ENCODE measurements around the gene CST9.
A peak's percentile ranks its signal among the peaks of the same experiment; 100 is the strongest.
"Not testable (repeated sequence)": the region's sequence is repeated elsewhere in the genome, so short reads cannot be mapped to it uniquely, and the experiment has no call there.

CST9 gene

DNA sequence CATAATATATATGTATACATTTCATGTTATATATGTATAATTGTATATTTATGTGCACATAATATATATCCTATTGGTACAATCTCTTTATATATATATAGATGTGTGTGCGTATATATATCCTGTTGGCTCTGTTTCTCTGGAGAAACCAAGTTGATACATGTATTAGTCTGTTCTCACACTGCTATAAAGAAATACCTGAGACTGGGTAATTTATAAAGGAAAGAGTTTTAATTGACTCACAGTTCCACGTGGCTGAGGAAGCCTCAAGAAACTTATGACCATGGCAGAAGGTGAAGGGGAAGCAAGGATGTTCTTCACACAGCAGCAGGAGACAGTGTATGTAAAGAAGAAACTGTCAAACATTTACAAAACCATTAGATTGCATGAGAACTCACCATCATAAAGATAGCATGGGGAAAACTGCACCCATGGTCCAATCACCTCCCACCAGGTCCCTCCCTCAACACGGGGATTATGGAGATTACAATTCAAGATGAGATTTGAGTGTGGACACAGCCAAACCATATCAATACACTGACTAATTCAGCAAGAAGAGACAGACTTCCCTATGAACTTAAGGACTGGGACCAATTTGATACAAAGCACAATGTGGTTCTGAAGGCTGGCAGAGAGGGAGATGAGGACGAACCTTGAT, 18.1 kb upstream of the CST9 start:
- no peak for DNase-seq

DNA sequence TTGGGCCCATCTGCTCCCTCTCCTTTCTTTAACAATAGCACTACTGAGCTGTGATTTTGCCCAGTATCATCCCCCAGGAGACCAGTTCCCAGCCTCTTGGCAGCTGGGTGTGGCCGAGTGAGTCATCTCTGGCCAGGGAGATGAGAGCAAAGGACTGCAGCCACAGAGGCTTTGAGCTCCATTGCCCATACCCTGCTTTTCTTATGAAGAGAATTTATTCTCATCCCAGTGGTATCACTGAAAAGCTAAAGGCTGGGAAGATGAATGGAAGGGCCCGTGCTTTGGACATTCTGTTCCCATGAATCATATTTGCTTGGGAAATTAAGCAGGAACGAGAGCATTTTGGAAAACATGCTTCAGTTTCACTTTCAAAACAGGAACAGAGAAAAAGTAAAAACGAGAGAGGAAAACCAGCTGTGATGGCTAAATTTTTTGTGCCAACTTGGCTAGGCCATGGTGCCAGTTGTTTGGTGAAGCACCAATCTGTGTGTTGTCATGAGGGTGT, 17.2 kb upstream of the CST9 start:
- peak; percentile 2 to 6 for DNase-seq

- not testable (repeated sequence) for DNase-seq
Observed at GRCh38 chr20:23622401-23622800, 16.7 kb upstream of the CST9 start.

DNA sequence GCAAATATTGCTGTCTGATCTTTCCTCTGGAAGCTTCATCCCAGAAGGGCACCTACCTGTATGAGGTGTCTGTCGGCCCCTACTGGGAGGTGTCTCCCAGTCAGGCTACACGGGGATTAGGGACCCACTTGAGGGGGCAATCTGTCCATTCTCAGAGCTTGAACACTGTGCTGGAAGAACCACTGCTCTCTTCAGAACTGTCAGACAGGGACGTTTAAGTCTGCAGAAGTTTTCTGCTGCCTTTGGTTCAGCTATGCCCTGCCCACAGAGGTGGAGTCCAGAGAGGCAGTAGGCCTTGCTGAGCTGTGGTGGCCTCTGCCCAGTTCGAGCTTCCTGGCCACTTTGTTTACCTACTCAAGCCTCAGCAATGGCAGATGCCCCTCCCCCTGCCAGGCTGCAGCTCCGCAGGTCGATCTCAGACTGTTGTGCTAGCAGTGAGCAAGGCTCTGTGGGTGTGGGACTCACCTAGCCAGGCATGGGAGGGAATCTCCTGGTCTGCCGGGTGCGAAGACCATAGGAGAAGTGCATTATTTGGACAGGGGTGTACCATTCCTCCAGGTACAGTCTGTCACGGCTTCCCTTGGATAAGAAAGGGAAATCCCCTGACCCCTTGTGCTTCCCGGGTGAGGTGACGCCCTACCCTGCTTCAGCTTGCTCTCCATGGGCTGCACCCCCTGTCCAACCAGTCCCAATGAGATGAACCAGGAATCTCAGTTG, 15.1 kb upstream of the CST9 start:
- not testable (repeated sequence) for DNase-seq

DNA sequence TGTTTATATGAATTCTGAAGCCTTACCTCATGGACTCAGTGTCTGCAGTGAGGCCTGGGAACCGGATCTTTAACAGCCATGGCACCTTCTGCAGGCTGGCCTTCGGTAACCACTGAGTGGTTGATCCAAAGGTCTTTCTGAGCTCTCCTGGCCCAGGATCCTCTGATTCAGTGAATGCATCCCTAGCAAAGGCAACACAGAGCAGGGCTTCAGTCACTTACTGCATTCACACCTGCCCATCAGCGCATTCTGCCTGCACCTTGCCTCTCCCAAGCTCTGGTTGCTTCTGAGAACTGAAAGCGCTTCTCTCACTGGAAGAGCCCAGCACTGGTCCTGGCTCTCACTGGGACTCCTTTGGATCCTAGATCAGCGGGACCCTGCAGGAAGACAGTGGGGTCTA, 8.4 kb upstream of the CST9 start:
- DNase-seq: no peak

GRCh38 chr20:23613676-23614075, 8.0 kb upstream of the CST9 start:
- no peak for DNase-seq

GRCh38 chr20:23612396-23612795, 6.7 kb upstream of the CST9 start:
- no peak for DNase-seq

DNA sequence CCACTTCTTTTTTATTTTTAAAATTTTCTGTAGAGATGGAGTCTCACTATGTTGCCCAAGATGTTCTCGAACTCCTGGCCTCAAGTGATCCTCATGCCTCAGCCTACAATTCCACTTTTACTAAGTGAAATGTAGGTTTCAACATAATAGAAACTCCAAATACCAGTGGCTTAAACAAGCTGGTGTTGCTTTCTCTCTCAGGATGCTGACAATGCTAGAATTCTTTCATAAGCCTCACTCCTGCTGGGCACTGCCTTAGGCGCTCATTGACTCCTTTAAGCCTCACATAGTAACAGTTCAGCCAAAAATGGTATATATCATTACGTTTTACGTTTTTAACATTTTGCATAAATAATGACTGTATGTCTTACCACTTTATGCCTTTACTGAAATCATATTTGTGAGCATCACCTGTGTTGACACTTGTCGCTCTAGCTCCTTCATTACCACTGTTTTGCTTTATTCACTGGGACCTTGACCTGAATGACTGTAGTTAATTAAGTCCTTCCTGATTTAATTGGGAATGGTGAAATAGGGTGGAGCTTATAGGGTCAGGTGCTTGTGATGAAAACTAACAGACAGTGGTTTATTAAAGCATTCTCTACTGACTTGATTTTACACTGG, 3.9 kb upstream of the CST9 start:
- no peak for DNase-seq

DNA sequence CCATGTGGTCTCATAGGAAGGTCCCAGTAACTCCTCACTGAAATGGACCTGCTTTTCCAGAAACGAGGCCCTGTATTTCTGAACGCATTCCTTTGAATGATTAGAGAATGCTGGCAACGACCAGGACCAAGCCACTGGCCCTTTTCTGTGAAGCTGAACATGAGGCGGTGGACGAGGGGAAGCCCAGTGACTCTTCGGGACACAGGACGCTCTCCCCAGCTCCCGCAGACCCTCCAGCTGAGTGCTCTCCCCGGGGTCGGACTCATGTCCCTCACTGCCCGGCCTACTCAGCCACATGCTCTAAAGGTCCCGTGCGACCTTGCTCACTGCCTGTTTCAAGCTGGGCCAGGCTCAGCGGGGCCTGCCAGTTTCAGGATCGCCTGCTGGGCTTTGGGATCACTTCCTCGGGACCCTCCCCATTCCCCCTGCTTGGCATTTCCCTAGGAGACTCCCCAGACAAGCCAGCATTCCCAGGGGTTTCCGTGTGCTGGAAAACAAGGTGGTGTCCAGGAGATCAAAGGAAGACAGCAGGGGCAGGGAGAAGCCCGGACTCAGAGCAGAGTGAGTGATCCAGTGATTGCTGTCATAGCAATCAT, 2.6 kb upstream of the CST9 start:
- DNase-seq: no peak

- no peak for DNase-seq
Observed at GRCh38 chr20:23607497-23608245, 2.0 kb upstream of the CST9 start.

- DNase-seq: peak; percentile 27 to 43
Observed at GRCh38 chr20:23606652-23607049, 934 bp upstream of the CST9 start.

GRCh38 chr20:23604306-23604705, 1.4 kb downstream of the CST9 start:
- no peak for DNase-seq

GRCh38 chr20:23603321-23603720, 2.4 kb downstream of the CST9 start:
- DNase-seq: no peak

DNA sequence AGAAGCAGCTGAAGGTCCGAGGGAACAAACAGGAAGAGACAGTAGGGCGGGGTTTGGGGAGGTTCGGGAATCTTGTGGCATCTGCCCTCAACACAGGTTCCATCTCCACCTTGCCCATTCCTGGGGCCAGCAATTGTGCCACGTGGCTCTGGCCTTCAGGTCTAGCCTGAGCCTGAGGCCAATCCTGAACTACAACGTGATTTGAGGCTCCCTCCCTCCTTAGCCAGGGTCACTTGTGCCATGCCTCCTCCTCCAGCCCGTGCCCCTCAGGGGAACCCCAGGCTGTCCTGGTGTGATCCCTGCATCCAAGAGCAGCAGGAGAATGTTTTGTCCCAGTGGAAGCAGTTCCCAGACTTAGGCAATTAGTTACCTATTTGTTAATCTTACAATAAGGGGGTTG, 3.0 kb downstream of the CST9 start:
- no peak for DNase-seq

GRCh38 chr20:23602241-23602640, 3.5 kb downstream of the CST9 start:
- peak; percentile 55 to 56 for DNase-seq

GRCh38 chr20:23601715-23602114, 4.0 kb downstream of the CST9 start:
- DNase-seq: no peak

- DNase-seq: no peak
Observed at GRCh38 chr20:23598481-23598880, 7.2 kb downstream of the CST9 start.

- peak; percentile 5 to 11 for DNase-seq
Observed at GRCh38 chr20:23596579-23597250, 9.0 kb downstream of the CST9 start.

DNA sequence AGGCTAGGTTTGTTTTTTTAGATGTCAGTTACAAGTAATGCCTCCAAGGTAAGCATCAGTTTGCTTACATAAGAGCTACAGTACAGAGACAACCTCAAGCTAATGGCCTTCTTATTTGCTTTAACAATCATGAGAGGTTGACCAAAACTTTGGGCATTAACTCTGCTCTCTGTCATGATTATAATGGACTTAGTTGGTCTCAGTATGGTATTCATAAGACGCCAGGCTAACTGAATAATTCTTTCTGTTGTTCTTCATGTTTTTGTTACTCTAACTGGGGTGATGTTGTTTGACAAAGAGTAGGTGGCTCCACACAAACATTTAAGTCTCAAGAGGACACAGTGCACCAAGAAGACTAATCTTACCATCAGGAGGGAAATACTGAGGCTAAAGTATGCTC, 9.8 kb downstream of the CST9 start:
- no peak for DNase-seq

DNA sequence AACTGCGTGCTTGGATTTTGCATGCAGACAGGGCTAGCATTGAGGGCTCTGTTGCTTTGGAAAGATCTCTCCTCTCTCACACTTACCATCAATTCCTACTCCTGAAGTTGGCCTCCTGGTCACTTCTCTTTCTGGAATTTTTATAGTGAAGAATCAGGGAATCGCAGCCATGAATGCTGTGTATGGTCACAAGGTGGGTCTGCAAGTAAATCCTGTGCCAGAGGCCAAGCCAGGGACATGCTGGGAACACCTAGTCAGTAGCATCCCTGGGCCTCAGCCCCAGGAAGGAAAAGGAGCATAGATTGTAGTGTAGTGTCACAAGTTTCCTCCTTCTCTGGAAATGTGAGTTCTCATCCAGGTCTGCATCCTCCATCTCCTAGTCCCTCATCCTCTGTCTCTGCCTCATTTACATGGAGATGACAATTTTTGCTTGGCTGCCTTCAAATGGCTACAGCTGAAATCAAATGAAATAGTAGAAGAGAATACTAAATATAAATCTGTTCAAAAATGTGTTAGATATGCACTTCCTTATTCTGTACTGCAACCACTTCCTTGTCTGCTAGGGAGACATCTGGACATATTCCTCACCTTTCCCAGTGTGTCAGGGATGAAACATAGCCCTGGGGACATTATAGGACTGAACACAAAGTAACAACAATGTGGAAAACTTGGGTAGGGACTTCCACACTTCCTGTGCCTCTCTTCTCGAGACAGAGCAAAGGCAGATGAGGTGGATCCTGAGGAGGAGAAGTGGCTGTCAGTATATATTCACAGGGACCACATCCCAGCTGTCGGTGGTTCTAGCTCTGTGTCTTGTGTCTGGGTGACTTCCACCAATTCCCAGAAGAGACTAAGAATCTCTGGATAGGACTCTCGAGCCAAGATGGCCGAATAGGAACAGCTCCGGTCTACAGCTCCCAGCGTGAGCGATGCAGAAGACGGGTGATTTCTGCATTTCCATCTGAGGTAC, 17.0 kb downstream of the CST9 start:
- no peak for DNase-seq

GRCh38 chr20:23587631-23588030, 18.1 kb downstream of the CST9 start:
- DNase-seq: no peak

Measured in AML-193 (cell line).